ENCODE data around the gene NAT8.

GRCh38 chr2:73611193-73611592 is 31.0 kb downstream of the NAT8 start:
- TF ChIP-seq CTCF (IDR thresholded peaks at IDR 0.05; ENCODE audit: low read depth, low read length, poor library complexity, severe bottlenecking) (no peak), EZH2phosphoT487 (IDR thresholded peaks at IDR 0.05; ENCODE audit: borderline replicate concordance, low read length) (no peak)
